ENCODE results near the gene MRPL10.
"Not testable (repeated sequence)": the region's sequence is repeated elsewhere in the genome, so short reads cannot be mapped to it uniquely, and the experiment has no call there.

MRPL10 gene

DNA sequence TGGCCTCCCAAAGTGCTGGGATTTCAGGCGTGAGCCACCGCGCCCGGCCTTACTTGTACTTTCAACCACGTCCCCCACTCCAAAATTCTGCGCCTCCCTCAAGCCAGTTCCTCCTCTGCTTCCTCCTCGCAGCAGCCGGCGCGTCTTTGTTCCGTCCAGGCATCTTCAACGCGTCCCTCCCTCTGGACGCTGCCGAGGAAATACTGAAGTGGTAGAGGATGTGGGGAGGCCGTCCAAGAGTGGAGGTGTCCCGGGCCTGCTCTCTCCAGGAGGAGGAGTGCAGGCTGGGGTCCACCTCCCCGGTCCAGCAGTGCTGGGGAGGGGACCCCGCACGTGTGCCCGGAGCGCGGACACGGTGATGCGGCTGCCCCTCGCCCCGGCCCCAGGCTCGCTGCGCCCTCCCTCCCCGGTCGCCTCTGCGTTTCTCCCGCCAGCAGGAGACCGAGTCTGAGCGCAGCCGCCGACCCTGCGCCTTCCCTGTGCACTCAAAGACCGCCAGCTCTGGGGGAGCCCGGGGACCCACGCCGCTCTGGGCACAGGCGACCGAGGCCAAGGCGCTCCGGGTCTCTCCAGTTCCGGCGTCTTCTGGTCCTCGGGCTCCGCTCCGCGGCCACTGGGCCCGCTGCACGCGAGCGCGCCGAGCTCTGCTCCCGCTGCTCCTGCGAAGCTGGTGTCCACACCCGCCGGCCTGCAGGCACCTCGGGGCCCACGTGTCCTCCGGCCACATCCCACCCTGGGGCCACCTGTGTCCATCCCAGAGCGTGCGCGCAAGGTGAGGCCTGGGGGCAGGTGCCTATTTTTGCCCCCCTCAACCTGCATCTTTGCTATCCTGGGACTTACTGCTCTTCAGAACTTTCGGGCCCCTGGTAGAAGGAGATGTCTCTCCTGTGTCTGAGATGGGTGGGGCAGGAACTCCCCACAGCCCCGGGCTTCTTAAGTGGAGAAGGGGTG, 41.5 kb downstream of the MRPL10 start:
- DNase-seq (ENCODE audit: low spot score) = peak; percentile 47

DNA sequence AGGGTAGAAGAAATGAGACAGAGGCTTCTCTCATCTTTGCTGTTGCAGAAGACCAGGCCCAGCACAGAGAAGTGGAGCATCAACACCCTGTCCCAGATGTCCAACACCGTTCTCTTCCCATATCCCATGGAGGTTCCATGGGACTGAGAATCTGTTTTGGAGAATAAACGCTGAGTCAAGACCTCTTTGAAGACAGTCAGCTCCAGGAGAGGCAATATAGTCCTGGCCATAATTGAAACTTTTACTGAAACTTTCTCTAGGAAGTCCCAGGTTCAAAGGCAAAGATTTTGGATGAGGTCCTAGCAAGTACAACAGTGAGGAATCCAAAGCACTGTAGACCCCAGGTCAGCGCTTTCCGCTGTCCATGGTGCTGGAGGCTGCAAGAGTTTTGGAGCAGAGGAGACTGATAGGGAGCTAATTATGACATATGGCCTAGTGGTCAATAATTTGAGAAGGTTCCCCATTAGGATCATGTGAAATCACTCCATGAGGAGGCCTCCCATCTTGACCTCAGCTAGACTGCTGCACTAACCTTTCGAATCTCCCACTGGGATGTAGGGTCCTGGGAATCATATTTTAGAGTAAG, 45.7 kb downstream of the MRPL10 start:
- no peak for DNase-seq (ENCODE audit: low spot score)

DNA sequence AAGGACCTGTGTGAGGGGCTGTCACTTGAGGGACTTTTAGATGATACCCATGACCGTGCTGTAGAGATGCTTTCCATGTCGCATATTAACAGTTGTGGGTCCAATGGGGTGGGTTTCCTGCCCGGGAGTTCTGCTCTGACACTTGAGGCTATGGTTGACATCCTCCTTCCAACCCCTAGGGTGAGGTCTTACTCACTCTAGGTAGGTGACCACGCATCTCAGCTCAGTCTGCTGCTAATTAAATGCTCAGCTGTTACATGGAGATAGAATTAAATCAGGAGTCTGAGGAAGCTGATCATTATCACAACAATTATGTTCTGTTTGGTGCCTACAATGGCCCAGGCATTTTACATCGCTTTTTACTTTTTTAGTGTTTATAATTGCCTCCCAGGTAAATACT, 49.9 kb downstream of the MRPL10 start:
- DNase-seq (ENCODE audit: low spot score) = no peak

DNA sequence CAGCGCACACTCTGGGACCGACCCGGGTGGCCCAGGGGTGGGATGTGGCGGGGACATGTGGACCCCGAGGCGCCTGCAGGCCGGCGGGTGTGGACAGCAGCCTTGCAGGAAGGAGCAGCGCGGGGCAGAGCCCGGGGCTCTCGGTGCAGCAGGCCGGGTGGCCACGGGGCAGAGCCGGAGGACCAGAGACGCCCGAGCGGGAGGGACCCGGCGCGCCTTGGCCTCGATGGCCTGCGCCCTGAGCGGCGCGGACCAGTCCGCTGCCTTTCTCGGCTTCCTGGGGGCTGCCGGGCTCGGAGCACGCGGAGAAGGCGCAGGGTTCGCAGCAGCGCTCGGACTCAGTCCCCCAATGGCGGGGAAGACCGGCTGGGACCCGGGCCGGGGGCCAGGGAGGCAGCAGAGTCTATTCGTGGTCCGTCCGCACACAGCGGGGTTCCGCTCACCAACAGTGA, 53.1 kb downstream of the MRPL10 start:
- no peak for DNase-seq (ENCODE audit: low spot score)

DNA sequence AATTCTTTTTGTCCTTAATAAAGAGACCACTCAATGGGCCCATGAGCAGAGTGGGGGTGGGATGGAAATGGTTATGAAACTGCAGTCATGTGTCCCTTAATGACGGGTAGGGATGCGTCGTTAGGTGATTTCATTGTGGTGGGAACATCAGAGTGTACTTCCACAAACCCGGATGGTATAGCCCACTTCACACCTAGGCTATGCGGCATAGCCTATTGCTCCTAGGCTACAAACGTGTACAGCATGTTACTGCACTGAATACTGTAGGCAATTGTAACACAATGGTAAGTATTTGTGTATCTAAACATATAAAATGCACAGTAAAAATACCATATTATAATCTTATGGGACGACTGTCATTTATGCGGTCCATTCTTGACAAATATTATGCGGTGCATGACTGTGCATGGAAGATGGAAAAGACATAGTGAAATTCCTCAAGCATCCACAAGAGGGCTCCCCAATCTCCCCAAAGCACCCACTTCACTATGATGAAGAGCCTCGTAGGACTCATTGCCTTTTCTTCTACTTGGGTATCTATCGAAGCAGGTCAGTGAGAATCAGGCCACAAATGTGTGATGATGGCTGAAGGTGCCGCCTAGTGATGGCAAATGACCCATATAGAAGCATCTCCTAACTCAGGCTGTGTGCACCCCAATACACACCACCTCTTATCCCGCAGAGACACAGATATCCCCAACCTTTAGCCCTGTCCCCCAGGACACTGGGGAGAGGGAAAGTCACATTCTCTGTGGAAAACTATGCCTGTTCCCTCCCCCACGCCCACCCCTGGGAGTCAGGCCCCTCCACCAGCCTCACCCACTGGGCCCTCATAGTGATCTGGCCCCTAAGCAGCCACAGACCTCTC, 54.8 kb downstream of the MRPL10 start:
- peak; percentile 71 for DNase-seq (ENCODE audit: low spot score)

DNA sequence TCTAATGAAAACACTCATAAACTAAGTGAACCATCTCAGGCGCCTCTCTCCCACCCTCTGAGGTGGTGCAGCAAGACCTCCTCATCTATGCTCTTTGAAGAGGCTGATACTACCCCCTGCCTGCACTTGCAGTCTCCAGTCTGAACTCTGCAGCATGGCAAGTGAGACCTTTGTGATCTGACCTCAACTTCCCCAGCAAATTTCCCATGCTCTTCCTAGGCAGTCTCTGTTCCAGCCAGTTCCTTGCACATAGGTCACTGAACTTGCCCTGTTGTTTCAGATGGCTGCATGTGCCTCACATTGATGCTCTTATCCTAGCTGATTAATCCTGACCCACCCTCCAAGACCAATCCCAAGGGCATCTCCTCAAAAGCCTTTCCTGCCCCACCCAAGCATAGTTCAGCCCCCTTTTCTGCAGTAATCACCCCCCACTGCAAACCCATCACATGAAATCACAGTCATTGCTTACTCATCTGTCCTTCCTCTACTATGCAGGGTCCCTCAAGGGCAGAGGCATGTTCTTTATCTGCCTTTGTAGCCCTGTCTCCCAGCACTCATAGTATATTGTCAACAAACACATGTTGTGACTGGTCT, 56.3 kb downstream of the MRPL10 start:
- no peak for DNase-seq (ENCODE audit: low spot score)

DNA sequence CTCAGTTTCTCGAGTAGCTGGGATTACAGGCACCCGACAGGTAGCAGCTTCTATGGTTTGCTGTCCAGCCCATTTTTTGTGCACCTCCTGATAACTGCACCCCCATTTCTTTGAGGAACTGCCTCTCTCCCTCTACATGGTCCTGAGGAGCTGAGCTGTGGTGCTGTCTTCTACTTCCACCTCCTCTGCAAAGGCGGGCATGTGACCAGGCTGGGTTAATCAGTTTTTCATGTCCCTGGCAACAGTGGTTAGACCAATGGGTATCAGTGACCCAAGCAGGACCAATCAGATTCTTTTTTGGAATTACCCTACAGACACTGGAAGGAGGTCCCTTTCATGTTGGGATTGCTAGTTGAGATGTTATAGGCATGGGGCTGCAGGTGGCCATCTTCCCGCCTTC, 57.0 kb downstream of the MRPL10 start:
- DNase-seq (ENCODE audit: low spot score) = no peak

DNA sequence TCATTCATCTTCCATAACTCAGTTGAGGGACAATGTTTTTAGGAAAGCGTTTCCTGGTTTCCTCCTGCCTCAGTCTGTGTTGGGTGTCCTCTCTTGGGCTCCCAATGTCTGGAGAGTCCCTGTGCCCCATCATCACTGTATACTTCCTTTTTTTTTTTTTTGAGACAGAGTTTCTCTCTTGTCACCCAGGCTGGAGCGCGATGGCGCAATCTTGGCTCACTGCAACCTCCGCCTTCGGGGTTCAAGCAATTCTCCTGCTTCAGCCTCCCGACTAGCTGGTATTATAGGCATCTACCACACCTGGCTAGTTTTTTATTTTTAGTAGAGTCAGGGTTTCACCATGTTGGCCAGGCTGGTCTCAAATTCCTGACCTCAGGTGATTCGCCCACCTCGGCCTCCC, 57.7 kb downstream of the MRPL10 start:
- not testable (repeated sequence) for DNase-seq (ENCODE audit: low spot score)
